ENCODE data around the gene PDGFRB.

The PDGFRB gene

DNA sequence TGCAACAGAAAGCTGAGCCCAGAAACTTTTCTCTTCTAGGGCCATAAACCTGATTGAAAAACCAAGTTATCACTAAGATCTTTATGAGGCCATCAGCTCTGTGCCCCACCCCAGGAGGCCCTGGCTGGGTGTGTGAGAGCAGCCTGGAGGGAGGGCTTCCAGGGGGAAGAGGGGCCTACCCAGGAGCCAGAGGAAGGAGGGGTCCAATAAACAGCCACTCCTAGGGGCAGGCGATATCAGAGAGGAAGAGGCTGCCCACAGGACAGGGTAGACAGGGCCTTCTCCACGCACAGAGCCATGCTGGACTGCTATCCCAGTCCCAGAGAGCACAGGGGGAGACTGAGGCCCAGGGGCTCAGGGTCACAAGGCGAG lies 6.5 kb upstream of the PDGFRB start:
- no peak for DNase-seq

DNA sequence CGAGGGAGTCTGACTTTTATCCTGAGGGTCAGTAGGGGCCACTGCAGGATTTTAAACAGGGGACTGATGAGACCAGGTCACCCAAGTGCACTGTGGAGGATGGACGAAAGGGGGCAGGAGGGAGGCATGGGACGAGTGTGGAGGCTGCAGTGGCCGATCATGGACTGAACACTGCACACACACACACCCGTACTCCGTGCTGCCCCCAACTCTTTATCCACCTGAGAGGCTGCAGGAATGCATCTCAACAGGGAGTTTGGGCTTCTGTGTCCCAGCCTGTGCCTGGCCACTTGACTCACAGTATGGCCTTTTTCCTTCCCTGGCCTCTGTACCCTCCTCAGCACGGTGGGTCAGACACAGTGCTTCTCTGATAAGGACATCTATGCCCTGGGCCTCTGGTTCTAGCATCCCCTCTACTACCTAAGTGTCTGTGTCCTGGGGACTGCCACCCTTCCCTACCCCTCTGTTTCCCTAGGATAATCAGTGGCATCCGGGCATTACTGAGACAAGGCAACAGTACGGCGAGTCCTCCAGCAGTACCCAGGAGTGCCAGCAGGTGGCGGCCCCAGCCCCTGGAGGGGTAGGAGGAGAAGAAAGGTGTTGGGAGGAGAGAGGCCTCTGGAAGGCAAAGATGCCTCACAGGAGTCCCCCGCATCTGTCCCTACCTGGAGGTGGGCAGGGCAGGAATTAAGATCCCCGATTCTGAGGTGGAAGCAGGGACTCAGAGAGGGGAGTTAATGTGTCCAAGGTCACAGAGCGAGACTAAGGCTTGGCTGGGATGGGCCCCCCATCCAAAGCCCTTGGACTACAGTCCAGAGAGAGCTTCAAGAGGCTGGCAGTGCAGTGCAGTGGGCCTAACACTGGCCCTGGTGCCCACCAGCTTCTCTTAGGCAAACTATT lies 5.8 kb upstream of the PDGFRB start:
- DNase-seq, result peak; percentile 78

DNA sequence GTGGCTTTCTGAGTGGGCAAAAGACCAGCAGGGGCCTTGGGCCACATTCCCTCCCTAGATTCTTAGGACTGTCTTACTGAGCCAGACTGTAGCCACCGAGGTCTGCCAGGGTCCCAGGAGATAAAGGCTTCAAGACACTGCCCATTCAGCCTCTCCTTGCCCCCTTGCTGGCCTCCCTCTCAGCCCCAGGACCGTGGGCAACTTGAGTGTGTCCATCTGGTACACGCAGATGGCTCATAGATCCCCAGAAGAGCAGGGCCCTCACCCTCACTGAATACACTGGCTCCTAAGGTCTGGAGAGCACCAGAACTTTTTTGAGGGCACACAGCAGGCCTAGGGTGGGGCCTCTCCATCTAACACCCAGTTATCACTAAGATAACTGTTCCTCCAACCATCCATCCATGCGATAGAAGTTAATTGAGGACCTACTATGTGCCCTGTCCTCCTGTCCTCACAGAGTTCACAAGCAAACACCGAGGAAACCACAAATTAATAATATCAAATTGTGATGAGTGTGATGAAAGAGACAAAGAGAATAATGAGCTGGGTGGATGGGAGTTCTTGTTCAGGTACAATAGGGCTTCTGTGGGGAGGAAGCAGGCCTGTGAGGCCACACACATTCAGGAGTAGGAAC lies 4.9 kb upstream of the PDGFRB start:
- no peak for DNase-seq

- DNase-seq, result peak; percentile 66
Observed at GRCh38 chr5:150159741-150160179, 4.1 kb upstream of the PDGFRB start.

GRCh38 chr5:150159031-150159430 lies 3.4 kb upstream of the PDGFRB start:
- DNase-seq, result no peak

- DNase-seq, result peak; percentile 61
Observed at GRCh38 chr5:150158170-150158949, 2.7 kb upstream of the PDGFRB start.

- DNase-seq, result no peak
Observed at GRCh38 chr5:150157168-150157567, 1.5 kb upstream of the PDGFRB start.

- no peak for DNase-seq
Observed at GRCh38 chr5:150156540-150156939, 895 bp upstream of the PDGFRB start.

GRCh38 chr5:150156027-150156368 lies 353 bp upstream of the PDGFRB start:
- DNase-seq, result no peak

DNA sequence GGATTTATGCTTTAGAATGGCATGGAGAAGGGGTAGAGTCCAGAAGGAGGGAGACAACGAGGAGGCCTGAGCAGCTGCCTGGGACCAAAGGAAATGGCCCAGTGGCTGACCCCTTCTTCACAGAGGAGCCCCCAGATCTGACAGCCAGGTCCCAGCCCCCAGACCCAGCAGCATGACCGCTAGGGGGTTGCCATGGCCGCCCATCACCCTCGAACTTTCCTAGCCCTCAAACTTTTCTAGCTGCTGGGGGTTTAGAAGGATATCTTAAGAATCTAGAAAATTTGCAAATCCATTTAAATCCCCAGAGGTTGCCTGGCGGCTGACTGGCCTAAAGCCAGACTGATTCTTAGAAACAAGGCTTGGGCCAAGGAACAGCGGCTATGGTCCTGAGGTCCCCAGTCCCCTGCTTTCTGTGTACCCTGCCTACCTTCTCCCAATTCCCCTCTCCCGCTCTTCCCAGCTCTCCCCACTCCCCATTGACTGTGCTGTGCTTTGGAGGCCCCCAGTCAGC lies 972 bp downstream of the PDGFRB start:
- DNase-seq, result peak; percentile 49

DNA sequence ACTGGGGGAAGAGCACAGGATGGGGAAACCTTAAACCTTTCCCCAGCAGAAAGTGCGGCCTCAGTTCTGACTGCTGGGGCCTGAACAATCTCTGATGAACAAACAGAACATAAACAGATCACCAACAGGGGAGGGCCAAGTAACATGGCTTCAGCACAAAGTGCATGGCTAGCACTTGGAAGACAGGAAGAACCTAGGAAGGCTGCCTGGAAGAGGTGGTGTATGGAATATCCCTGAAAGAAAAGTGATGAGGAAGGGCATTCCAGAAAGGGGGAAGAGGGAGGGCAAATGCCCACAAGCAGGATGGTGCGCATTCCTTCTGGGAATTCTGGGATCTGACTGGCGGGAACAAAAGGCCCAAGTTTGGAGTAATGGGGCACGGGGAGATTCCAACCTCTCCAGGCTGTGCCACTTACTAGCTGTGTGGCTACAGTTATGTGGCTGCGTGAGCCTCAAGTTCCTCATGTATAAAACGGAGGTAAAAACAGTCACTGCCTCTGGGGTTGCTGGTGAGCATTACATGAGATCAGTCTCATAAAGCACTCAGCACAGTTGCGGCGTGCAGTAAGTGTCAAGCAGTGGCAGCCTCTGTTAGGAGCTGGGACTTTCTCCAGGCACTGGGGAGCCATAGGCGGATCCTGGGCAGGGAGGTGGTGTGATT lies 1.6 kb downstream of the PDGFRB start:
- peak; percentile 82 for DNase-seq

DNA sequence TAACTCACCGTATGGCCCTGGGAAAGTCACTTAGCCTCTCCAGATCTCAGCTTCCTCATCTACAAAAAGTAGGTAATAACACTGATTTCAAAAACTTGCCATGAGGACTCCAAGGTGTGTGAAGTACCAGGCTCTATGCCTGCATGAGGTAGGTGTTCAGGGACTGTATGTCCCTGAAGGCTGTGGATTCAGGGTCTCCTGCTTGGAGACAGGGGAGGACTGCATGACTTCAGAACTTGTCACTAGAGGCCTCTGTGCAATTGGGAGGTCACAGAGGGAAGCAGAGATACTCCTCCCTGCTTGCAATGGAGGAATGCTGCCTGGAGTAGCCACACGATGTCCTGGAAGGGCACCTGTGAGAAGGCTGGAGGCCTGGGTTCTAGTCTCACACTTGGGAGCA lies 2.2 kb downstream of the PDGFRB start:
- no peak for DNase-seq

DNA sequence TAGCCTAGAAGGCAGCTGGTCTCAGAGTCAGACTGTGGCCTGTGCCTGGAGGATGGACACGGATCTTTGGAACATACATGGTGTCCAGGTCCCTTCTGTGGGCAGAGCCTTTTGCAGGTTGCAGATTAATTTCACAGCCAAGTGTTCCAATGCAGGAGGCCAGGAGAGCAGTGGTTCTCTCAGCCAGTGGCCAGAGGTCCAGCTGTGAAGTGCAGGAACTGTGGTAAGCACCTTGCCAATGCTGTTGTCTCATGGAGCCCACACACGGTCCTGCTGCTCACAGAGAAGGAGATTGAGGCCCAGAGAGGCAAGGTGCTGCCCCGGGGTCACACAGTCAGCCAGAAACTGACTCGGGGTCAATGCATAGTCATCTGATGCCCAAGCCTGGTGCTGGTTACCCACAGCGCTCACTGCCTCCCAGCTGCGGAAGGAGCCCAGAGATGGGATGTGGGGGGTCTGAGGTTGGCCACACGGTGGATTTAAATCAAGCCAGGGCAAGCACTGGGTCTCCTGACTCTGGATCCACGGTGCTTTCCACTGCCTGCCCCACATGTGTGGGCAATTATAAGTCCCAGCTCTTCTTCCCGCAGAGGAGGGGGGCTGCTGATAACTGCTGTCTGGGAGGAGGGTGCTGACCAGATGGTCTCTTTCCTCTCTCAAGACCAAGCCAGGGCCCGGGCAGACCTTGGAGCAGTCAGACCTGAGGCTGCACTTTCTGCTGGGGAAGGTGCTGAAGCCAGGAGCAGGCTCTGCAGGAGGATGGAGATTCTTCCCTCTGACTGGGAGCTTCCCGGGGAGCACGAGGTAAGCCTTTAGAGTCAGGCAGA lies 2.8 kb downstream of the PDGFRB start:
- peak; percentile 49 for DNase-seq

DNA sequence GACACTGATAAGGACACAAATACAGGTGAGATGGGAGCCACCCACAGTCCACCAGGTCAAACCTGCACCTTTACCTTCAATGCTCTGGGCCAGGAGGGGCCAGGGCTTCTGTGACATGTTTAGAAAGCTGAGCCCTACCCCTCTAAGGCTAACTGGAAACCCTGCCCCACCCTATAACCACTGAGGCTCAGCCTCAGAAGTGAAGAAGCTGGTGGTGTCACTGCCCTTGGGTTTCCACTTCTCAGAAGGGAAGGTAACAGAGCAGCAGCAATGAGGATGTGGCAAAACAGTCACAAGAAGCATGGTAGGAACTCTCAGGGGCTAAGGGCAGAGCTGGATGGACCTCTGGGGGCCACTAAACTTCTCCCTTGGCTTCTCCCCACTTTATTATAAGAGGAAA lies 6.0 kb downstream of the PDGFRB start:
- no peak for DNase-seq

DNA sequence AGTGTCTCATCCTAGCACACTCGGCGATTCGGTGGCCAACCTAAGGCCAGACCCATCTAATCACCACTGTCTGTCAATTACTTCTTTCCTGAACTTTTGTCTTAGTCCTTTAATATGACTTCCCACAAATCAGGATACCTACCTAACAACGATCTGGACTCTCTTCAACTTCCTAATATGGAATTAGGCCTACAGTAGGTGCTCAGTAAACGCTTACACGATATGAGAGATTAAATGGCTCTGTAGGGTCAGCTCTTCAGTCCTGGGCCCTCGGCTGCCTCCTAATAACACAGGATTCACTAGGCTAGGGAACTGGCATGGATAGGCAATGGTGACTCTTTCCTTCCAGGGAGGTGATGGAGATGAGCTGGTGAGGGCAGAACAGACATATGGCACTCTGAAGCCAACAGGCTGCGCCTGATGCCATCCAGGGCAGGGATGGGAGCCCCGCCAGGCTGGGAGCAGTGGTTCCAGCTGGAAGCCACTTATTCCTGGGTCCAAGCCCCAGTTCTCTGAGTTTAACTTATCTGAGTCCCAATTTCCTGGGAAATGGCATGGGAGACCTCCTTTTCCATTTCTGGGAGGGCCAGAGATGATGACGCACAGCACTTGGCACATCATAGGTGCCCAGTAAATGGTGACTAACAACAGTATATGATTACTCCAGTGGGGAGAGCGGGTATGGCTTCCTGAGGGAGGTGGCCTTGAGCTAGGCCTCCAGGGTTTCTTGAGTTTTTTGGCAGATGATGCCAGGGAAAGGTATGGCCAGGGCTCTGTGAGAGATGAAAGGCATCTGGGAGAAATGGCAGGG lies 7.3 kb downstream of the PDGFRB start:
- DNase-seq, result peak; percentile 33

DNA sequence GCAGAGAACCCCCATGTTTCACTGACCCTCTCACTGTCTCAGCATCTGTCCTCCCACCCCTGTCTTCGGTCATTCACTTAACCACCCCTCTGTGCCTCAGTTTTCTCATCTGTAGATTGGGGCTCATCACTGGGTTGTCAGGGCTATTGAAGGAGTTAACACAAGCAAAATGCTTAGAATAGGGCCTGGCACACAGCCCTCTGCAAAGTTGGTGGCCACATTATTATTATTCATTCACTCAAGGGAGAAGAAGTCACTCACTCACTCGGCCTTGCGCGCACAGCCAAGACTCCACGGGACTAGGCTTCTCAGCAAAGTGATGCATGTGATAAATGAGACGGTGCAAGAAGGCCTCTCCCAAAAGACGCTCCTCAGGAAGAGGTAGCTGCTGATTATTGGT lies 8.0 kb downstream of the PDGFRB start:
- DNase-seq, result no peak

GRCh38 chr5:150146862-150147601 lies 8.6 kb downstream of the PDGFRB start:
- DNase-seq, result no peak

DNA sequence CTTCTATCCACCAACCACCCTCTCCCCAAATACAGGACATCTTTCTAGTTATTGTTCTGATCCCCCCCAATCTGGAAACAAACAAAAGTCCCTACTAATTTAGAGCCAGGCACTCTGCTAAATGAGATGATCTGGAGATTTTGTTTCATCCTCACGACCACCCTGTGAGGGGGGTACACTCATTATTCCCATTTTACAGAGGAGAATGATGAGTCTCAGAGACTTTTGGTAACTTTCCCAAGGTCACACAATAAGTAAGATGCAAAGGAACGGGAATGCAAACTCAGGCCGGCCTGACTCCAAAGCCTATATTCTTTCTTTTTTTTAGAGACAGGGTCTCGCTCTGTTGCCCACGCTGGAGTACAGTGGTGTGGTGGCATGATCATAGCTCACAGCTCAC lies 9.4 kb downstream of the PDGFRB start:
- no peak for DNase-seq

GRCh38 chr5:150144879-150145278 lies 10.8 kb downstream of the PDGFRB start:
- no peak for DNase-seq

DNA sequence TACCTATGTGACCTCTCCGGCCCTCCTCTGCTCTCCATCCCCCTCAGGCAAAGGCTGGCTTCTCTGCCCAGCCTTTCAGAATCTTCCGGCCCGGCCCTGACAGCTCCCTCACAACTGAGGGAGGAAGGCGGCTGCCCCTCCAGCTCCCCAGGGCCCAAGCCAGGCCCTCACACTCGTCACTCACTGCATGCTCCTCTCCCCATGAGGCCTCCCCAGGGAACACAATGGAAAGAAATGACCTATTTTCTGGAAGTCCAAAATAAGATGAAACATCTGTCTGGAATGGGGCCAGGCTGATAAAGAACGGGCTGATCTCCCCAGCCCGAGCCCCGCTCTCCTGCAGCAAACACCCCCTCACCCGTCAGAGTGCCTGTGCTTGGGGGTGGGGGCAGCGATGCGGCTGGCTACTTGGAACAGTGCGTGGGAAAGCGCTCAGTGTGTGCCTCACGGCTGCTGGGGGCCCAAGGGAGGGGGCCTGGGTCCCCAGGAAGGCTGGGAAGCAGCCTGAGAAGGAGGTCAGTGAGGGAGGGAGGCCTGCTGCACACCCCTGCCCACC lies 11.3 kb downstream of the PDGFRB start:
- peak; percentile 63 for DNase-seq
